ENCODE measurements around the gene MSLN.

Gene MSLN

GRCh38 chr16:808085-808386 lies 47.5 kb downstream of the MSLN start:
- no peak for DNase-seq (ENCODE audit: extremely low read depth, low read depth)
- TF ChIP-seq, protein P1, sequence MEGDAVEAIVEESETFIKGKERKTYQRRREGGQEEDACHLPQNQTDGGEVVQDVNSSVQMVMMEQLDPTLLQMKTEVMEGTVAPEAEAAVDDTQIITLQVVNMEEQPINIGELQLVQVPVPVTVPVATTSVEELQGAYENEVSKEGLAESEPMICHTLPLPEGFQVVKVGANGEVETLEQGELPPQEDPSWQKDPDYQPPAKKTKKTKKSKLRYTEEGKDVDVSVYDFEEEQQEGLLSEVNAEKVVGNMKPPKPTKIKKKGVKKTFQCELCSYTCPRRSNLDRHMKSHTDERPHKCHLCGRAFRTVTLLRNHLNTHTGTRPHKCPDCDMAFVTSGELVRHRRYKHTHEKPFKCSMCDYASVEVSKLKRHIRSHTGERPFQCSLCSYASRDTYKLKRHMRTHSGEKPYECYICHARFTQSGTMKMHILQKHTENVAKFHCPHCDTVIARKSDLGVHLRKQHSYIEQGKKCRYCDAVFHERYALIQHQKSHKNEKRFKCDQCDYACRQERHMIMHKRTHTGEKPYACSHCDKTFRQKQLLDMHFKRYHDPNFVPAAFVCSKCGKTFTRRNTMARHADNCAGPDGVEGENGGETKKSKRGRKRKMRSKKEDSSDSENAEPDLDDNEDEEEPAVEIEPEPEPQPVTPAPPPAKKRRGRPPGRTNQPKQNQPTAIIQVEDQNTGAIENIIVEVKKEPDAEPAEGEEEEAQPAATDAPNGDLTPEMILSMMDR (IDR thresholded peaks at IDR 0.05; ENCODE audit: low read depth, low read length), result no peak

DNA sequence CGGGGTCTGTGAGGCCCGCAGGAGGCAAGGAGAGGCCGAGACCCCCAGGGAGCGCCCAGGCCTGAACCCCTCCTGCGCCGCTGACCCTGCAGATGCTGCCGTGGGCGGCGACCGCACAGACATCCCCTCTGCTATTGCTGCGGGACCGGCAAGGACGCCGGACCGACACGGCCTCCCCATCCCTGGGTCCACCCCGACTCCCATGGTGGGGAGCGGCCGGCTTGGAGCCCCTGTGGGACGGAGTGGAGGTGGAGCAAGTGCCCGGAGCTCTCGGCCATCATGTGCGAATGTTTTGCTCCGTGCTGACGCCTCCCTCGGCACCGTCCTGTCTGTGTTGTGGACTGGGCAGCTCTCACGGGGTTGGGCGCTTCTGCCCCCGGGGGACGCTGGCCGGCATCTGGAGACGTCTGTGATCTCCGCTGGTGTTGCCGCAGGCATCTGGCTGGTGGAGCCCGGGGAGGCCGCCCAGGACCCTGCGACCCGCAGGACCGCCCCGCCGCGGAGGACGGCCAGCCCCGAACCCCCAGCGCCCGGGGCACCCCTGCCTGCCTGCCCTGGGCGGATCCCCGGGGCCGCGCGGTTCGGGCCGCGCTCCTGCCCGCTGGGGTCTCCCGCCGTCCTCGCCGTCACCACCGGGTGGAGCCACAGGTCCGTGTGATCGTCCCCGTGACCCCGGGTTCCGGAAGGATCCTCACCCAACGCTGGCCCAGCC lies 52.8 kb downstream of the MSLN start:
- DNase-seq (ENCODE audit: extremely low read depth, low read depth), result no peak
- TF ChIP-seq, protein P1 (IDR thresholded peaks at IDR 0.05; ENCODE audit: low read depth, low read length), result peak; percentile 57

DNA sequence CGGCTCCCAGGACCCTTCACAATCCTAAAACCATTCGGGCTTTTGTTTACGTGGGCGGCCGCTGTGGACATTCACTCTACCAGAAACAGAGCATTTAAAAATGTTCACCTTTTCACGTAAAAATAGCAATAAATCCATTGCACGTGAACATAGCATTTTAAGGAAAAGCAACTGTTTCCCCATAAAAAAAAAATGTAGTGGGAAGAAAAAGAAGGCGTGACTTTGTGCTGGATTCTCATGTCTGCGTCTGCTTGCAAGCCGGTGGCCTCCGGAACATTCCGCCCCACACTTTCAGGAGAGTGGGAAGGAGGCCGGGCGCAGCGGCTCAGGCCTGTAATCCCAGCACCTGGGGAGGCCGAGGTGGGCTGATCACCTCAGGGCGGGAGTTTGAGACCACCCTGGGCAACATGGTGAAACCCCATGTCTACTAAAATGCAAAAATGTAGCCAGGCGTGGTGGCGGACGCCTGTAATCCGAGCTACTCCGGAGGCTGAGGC lies 53.4 kb downstream of the MSLN start:
- TF ChIP-seq, protein P1 (IDR thresholded peaks at IDR 0.05; ENCODE audit: low read depth, low read length), result no peak
- no peak for DNase-seq (ENCODE audit: extremely low read depth, low read depth)

DNA sequence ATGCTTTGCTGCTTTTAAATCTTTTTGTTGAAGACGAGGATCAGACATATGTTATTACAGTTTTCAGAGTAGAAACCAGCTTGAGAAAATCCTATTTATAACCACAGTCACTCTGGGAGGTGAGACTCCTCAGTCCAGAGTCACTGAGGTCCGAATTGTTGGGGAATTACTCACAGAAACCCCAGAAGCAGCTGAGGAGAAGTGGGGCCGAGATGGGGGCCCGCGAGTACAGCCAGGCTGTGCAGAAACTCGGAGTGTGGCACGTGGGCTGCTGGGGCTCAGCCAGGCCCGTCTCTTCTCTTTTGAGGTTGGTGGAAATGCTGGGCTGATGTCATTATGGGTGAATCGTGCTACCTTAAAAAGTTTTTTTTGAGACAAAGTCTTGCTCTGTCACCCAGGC lies 54.4 kb downstream of the MSLN start:
- no peak for DNase-seq (ENCODE audit: extremely low read depth, low read depth)
- TF ChIP-seq, protein P1 (IDR thresholded peaks at IDR 0.05; ENCODE audit: low read depth, low read length), result no peak

DNA sequence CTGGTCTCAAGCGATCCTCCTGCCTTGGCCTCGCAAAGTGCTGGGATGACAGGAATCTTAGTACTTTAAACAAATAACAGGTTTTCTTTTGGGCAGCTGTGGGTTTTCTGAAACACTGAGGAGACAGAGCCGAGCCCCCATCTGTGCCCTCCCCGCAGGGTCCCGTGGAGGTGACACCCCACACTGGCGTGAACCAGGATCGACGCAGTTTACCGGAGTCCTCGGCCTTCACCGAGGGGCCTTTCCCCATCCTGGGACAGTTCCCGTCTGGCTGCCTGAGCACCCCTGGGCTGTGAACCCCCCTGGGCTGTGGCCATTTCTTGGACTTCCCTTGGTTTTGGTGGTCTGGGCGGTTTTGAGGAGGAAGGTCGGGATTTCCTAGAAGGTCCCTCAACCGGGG lies 55.3 kb downstream of the MSLN start:
- TF ChIP-seq, protein P1 (IDR thresholded peaks at IDR 0.05; ENCODE audit: low read depth, low read length), result no peak

GRCh38 chr16:817001-817906 lies 56.7 kb downstream of the MSLN start:
- TF ChIP-seq, protein P1 (IDR thresholded peaks at IDR 0.05; ENCODE audit: low read depth, low read length), result no peak
- DNase-seq (ENCODE audit: extremely low read depth, low read depth), result no peak

More for the DNA sequence above, 55.3 kb downstream of the MSLN start:
- DNase-seq (ENCODE audit: extremely low read depth, low read depth), result no peak

DNA sequence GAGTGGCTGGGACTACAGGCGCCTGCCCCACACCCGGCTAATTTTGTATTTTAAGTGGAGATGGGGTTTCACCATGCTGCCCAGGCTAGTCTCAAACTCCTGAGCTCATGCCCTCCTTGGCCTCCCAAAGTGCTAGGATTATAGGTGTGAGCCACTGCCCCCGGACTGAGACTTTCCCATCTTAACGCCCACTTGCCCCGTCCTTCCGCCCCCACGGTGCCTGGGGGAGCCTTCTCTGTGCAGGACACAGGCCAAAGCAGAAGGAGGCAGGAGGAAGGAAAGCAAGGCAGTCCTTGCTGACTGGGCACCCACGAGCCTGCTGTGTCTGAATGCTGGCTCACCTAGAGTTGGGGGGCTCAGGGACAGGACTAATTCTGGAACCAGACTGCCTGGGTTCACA lies 57.6 kb downstream of the MSLN start:
- TF ChIP-seq, protein P1 (IDR thresholded peaks at IDR 0.05; ENCODE audit: low read depth, low read length), result no peak
- DNase-seq (ENCODE audit: extremely low read depth, low read depth), result no peak
